K562 (cell line): ENCODE results near the gene TENT4A. TPM values are rescaled to one million over a fixed set of nuclear protein-coding genes. Genes with fewer than 3 reads are reported as not detected.

Experiments used
- ATAC-seq: fragments of 200-7000 bp; cut with Tn5 transposase; 3 replicates; pipeline ENCODE4 v1.9.1; 2020; ENCODE audit warnings: moderate library complexity
- BruUV-seq: library from RNA; stranded (reverse); fragments of 400-500 nt; replicated peaks from 2 replicates; lab custom pipeline; 2021; lab: Mats Ljungman, UMichigan
- CTCF ChIA-PET: fragments of 300-600 bp; formaldehyde crosslinking; extraction: SDS; loops from one replicate; lab custom pipeline; 2021; ENCODE audit warnings: low intra/inter-chr PET ratio; lab: Yijun Ruan, JAX
- POLR2A ChIA-PET: fragments of 300-600, 350-650 bp; sonication (Branson Sonifier 250); formaldehyde crosslinking; extraction: SDS; loops from one replicate; lab custom pipeline; 2021; ENCODE audit warnings: antibody characterized with exemption, inconsistent platforms; lab: Yijun Ruan, JAX
- DNase-seq, 4 experiments: peaks; one replicate each; pipeline versions ENCODE4 v3.0.0 to v3.0.0-alpha.2; 2011 to 2018; ENCODE audit warnings: low spot score in 3 of 4, mixed read lengths in 3 of 4; ENCODE audit errors: extremely low read depth in 1 of 4
- FAIRE-seq: peaks from 2 replicates; lab custom pipeline; 2011; peaks lifted over from hg19 to GRCh38; lab: Jason Lieb, UNC
- H2AFZ ChIP-seq: 2 replicates; pipeline ENCODE4 v1.6.0; 2011; ENCODE audit warnings: low read depth, low read length, control low read depth, inconsistent platforms
- H3K27ac ChIP-seq: fragments of 200-600 bp; 3 replicates; pipeline ENCODE4 v1.8.0; 2011; ENCODE audit warnings: low read depth, mild to moderate bottlenecking, control low read depth, inconsistent platforms, low read length, moderate library complexity, mixed read lengths; ENCODE audit errors: extremely low read depth
- H3K27me3 ChIP-seq, 2 experiments: fragments of 300-600 bp in 1 of 2; 2 replicates in 1 of 2; 3 replicates in 1 of 2; pipeline versions ENCODE4 v1.6.0 to v1.8.0; 2011; ENCODE audit warnings: inconsistent platforms in 2 of 2, low read length in 2 of 2, mild to moderate bottlenecking in 1 of 2, mixed read lengths in 1 of 2, moderate library complexity in 1 of 2; ENCODE audit not compliant: control insufficient read depth in 2 of 2, insufficient read depth in 2 of 2
- H3K36me3 ChIP-seq: fragments of 300-600 bp; 3 replicates; pipeline ENCODE4 v1.8.0; 2011; ENCODE audit warnings: mild to moderate bottlenecking, low read length, inconsistent platforms; ENCODE audit not compliant: control insufficient read depth, insufficient read depth
- H3K4me1 ChIP-seq, 2 experiments: fragments of 200-600 bp in 1 of 2; replicated peaks in 1 of 2; 2 replicates in 1 of 2; 3 replicates in 1 of 2; pipeline versions ENCODE4 v1.5.1 to v1.8.0; 2011; ENCODE audit warnings: inconsistent platforms in 2 of 2, low read length in 2 of 2, mild to moderate bottlenecking in 1 of 2, mixed read lengths in 1 of 2, moderate library complexity in 1 of 2; ENCODE audit not compliant: control insufficient read depth in 2 of 2, insufficient read depth in 2 of 2
- H3K4me2 ChIP-seq: 2 replicates; pipeline ENCODE4 v1.6.1; 2011; ENCODE audit warnings: low read length, control low read depth, inconsistent platforms, mixed read lengths; ENCODE audit not compliant: insufficient read depth
- H3K4me3 ChIP-seq: fragments of 200-600 bp; sonication (generic), shearing (Covaris generic); 2 replicates; pipeline ENCODE4 v1.5.1; 2016; ENCODE audit warnings: control low read depth, inconsistent platforms
- H3K79me2 ChIP-seq: fragments of 200-600 bp; 3 replicates; pipeline ENCODE4 v1.8.0; 2011; ENCODE audit warnings: low read length, inconsistent platforms; ENCODE audit not compliant: control insufficient read depth, insufficient read depth
- H3K9ac ChIP-seq, 2 experiments: 2 replicates each; pipeline versions ENCODE4 v1.6.0 to v1.6.1; 2011; ENCODE audit warnings: low read depth in 2 of 2, low read length in 2 of 2, control low read depth in 1 of 2, inconsistent platforms in 1 of 2, mild to moderate bottlenecking in 1 of 2, mixed read lengths in 1 of 2; ENCODE audit not compliant: insufficient read depth in 1 of 2
- H3K9me1 ChIP-seq: one replicate; pipeline ENCODE4 v1.6.0; 2011; ENCODE audit warnings: inconsistent platforms, mild to moderate bottlenecking, low read length, moderate library complexity; ENCODE audit not compliant: control insufficient read depth, insufficient read depth
- H3K9me3 ChIP-seq: replicated peaks from 2 replicates; pipeline ENCODE4 v1.5.1; 2011; ENCODE audit warnings: low read depth, low read length, inconsistent platforms; ENCODE audit not compliant: control insufficient read depth, insufficient read depth
- H4K20me1 ChIP-seq: replicated peaks from 2 replicates; pipeline ENCODE4 v1.6.1; 2011; ENCODE audit warnings: low read length, inconsistent platforms, mixed read lengths; ENCODE audit not compliant: control insufficient read depth, insufficient read depth
- COPS2 ChIP-seq: fragments of 450-650 bp; conservative IDR thresholded peaks from 2 replicates; pipeline ENCODE4 v1.6.1; 2016; ENCODE audit warnings: mild to moderate bottlenecking, moderate library complexity
- DACH1 ChIP-seq: fragments of 450-650 bp; IDR thresholded peaks from 2 replicates; pipeline ENCODE4 v1.6.1; 2018; ENCODE audit not compliant: partially characterized antibody
- HEY1 ChIP-seq: fragments of 250-450 bp; sonication (Bioruptor Pico); IDR thresholded peaks from 2 replicates; pipeline ENCODE4 v1.5.0; 2020; ENCODE audit warnings: mild to moderate bottlenecking, moderate library complexity, borderline replicate concordance
- HSF4 ChIP-seq: fragments of 250-450 bp; sonication (Bioruptor Pico); IDR thresholded peaks from 2 replicates; pipeline ENCODE4 v2.1.2; 2022; ENCODE audit warnings: mild to moderate bottlenecking, moderate library complexity, borderline replicate concordance
- MBD2 ChIP-seq: sonication (generic); IDR thresholded peaks from 2 replicates; pipeline ENCODE4 v1.6.1; 2016; ENCODE audit warnings: low read depth, borderline replicate concordance
- OTX1 ChIP-seq: fragments of 450-650 bp; formaldehyde crosslinking; IDR thresholded peaks from 2 replicates; pipeline ENCODE4 v1.4.0; 2022; ENCODE audit warnings: mild to moderate bottlenecking
- POLR3A ChIP-seq: IDR thresholded peaks from 2 replicates; pipeline ENCODE4 v1.6.1; 2011; ENCODE audit warnings: borderline replicate concordance, mild to moderate bottlenecking, moderate library complexity; ENCODE audit not compliant: insufficient read length, insufficient read depth; ENCODE audit errors: extremely low read depth
- RBBP5 ChIP-seq: fragments of 200-600 bp; sonication (generic); IDR thresholded peaks from 2 replicates; pipeline ENCODE4 v1.6.1; 2012; ENCODE audit warnings: borderline replicate concordance, mild to moderate bottlenecking, low read length, control low read depth, inconsistent platforms; ENCODE audit not compliant: insufficient read depth, poor library complexity, severe bottlenecking
- TCF7L2 ChIP-seq: fragments of 150-350 bp; IDR thresholded peaks from 2 replicates; pipeline ENCODE4 v1.6.1; 2016; ENCODE audit warnings: low read depth, mild to moderate bottlenecking, low read length, moderate library complexity
- ZNF212 ChIP-seq: fragments of 450-650 bp; formaldehyde crosslinking; IDR thresholded peaks from 2 replicates; pipeline ENCODE4 v1.4.0; 2020; ENCODE audit warnings: mild to moderate bottlenecking
- ZNF76 ChIP-seq: fragments of 250-450 bp; sonication (Bioruptor Pico); IDR thresholded peaks from 2 replicates; pipeline ENCODE4 v1.4.0; 2020; ENCODE audit warnings: mild to moderate bottlenecking, moderate library complexity, borderline replicate concordance
- WGBS: fragments of 100-300 bp; shearing (Covaris generic); methylation state at CpG from one replicate; pipeline ENCODE4 v1.1.6; 2016; ENCODE audit warnings: low coverage, mixed read lengths; ENCODE audit not compliant: insufficient coverage; ENCODE audit errors: missing lambda C conversion rate; 5-methylcytosine and 5-hydroxymethylcytosine counted together
- in situ Hi-C: fragments of 300-500 bp; cut with MboI; formaldehyde crosslinking; loops from 4 replicates; pipeline ENCODE4 v1.15.0; 2018; ENCODE audit warnings: inconsistent platforms, mixed read lengths
- intact Hi-C: fragments of 100-400 bp; cut with micrococcal nuclease; formaldehyde crosslinking; loops from 2 replicates; pipeline ENCODE4 v1.14.2; 2022
- polyA plus RNA-seq, 8 experiments: library from polyadenylated mRNA; depleted of rRNA in 4 of 8; stranded (reverse) in 5 of 8; unstranded in 3 of 8; fragments of >200 nt; fragmentation: Nextera tagmentation in 2 of 8; fragmentation: Illumina TruSeq in 1 of 8; extraction: Ambion mirVana in 2 of 8; extraction: Trizol in 1 of 8; gene quantifications; 2 replicates each; pipeline versions ENCODE4 v1.2.1 to v1.2.3, GENCODE V29; 2011 to 2014; ENCODE audit warnings: inconsistent platforms in 1 of 8, missing spikeins in 1 of 8
- total RNA-seq, 7 experiments: library from RNA; depleted of rRNA in 6 of 7; stranded (reverse); fragments of >200 nt in 6 of 7; fragmentation: Illumina TruSeq in 2 of 7; extraction: Trizol in 2 of 7; gene quantifications; 2 replicates each; pipeline versions ENCODE4 v1.2.1 to v1.2.3, GENCODE V29; 2011 to 2021; ENCODE audit warnings: low replicate concordance in 1 of 7
- TF ChIP-seq, protein P1 (sequence below), 2 experiments: IDR thresholded peaks; 2 replicates each; pipeline ENCODE4 v1.6.1; 2012; ENCODE audit warnings: improper control_type of control experiment in 2 of 2, low read depth in 2 of 2, low read length in 2 of 2, borderline replicate concordance in 1 of 2
- TF ChIP-seq, protein P2 (sequence below): sonication (generic); formaldehyde crosslinking; IDR thresholded peaks from 2 replicates; pipeline ENCODE4 v1.8.0; 2022; ENCODE audit warnings: mild to moderate bottlenecking, missing genetic modification reagents

The TENT4A gene
- total and polyA plus RNA-seq, 9 of the 15 experiments (the other 6 are each of a cell fraction or from before 2014, with no cell fraction given): 1.3 to 27.3 (median 13.0) TPM

DNA sequence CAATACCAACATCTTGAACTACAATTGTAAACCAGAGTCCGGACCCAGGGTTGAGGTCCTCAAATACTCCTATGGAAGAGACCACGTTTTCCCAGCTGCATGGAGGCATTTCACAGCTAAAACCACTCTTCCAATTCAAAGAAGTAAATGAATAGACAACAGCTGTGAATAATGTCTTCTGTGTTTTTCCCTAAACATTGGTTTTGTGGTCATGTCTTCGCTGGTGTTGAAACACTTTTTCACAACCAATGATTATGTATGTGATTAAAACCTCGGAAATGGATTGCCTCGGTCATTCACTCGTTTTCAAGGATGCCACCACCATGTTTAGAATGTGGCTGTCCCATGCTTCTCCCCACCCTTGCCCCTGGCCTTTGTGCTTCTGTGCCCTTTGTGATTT lies 9.4 kb upstream of the TENT4A start (continued):
- TF ChIP-seq OTX1 (CRISPR knock-in tag) (no peak), COPS2 (no peak), ZNF76 (CRISPR knock-in tag) (no peak), RBBP5 (no peak), HSF4 (CRISPR knock-in tag) (no peak)
- TF ChIP-seq, protein P1, sequence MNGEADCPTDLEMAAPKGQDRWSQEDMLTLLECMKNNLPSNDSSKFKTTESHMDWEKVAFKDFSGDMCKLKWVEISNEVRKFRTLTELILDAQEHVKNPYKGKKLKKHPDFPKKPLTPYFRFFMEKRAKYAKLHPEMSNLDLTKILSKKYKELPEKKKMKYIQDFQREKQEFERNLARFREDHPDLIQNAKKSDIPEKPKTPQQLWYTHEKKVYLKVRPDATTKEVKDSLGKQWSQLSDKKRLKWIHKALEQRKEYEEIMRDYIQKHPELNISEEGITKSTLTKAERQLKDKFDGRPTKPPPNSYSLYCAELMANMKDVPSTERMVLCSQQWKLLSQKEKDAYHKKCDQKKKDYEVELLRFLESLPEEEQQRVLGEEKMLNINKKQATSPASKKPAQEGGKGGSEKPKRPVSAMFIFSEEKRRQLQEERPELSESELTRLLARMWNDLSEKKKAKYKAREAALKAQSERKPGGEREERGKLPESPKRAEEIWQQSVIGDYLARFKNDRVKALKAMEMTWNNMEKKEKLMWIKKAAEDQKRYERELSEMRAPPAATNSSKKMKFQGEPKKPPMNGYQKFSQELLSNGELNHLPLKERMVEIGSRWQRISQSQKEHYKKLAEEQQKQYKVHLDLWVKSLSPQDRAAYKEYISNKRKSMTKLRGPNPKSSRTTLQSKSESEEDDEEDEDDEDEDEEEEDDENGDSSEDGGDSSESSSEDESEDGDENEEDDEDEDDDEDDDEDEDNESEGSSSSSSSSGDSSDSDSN (IDR thresholded peaks at IDR 0.05; ENCODE audit: borderline replicate concordance in 1 of 2, low read depth in 2 of 2, low read length in 2 of 2): no peak

GRCh38 chr5:6704361-6704851 lies 8.8 kb upstream of the TENT4A start:
- no peak overlapping the region for H3K4me2 ChIP-seq
- no peak for FAIRE-seq
- no peak for DNase-seq
- intact Hi-C loops: no loop called here
- TF ChIP-seq DACH1 (no peak), POLR3A (no peak), ZNF212 (CRISPR knock-in tag) (no peak), MBD2 (no peak), HEY1 (CRISPR knock-in tag) (no peak), TCF7L2 (no peak)
- TF ChIP-seq, protein P2, sequence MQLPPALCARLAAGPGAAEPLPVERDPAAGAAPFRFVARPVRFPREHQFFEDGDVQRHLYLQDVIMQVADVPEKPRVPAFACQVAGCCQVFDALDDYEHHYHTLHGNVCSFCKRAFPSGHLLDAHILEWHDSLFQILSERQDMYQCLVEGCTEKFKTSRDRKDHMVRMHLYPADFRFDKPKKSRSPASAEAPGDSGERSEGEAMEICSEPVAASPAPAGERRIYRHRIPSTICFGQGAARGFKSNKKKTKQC (CRISPR knock-in tag): no peak
- TF ChIP-seq, all 486 proteins: peak for 0
- Histone ChIP-seq H2AFZ (no peak overlapping the region), H3K9ac (no peak overlapping the region), H3K79me2 (no peaks in the 10 kb centered on the region), H3K36me3 (no peaks in the 10 kb centered on the region), H4K20me1 (no peaks in the 10 kb centered on the region), H3K4me1 (no peaks in the 10 kb centered on the region; a peak in 1 of 5 replicates), H3K4me3 (no peak overlapping the region), H3K9me1 (no peaks in the 10 kb centered on the region), H3K27me3 (peaks cover 35 to 43% of the 10 kb centered on the region in 2 experiments), H3K9me3 (no peaks in the 10 kb centered on the region), H3K27ac (no peak overlapping the region)
- POLR2A ChIA-PET: no interaction called here
- BruUV-seq: no TSS peak
- no peak for ATAC-seq
- in situ Hi-C loops: no loop called here
- CTCF ChIA-PET: no interaction called here
- 37% methylated on average over 11 of the region's 11 CpGs for WGBS
